Measurements from ENCODE around the gene F8. TPM values are rescaled to one million over a fixed set of nuclear protein-coding genes. Genes with fewer than 3 reads are reported as not detected.

Gene F8
- total and polyA plus RNA-seq, 9 of the 15 experiments (the other 6 are each of a cell fraction or from before 2014, with no cell fraction given), result 0.41 to 3.8 (median 0.91) TPM

DNA sequence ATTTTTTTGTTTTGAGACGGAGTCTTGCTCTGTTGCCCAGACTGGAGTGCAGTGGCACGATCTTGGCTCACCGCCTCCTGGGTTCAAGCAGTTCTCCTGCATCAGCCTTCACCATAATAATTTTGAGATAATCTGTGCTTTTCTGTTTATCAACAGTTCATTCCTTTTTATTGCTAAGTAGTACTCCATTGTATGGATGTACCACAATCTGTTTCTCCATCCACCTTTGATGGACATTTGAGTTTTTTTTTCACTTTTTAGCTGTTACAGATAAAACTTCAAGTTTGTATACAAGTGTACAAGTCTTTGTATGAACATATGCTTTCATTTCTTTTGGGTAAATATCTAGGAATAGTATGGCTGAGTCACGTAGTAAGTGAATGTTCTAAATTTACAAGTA is 13.2 kb upstream of the F8 start (continued):
- TF ChIP-seq POLR3G (IDR thresholded peaks at IDR 0.05; ENCODE audit: extremely low read depth, insufficient read length, insufficient replicate concordance), result no peak
- TF ChIP-seq ZBED1 (IDR thresholded peaks at IDR 0.05), result no peak

- peaks cover 4% of the 10 kb centered on the region for H3K9me3 ChIP-seq (replicated peaks; ENCODE audit: control insufficient read depth, insufficient read depth, low read depth, low read length)
- no peaks in the 10 kb centered on the region for H4K20me1 ChIP-seq (replicated peaks; ENCODE audit: control insufficient read depth, insufficient read depth, low read length)
- POLR2A ChIA-PET, result no interaction called here
- H3K4me2 ChIP-seq (ENCODE audit: insufficient read depth, low read length), result peak overlapping the region; percentile 63
- no peaks in the 10 kb centered on the region; a peak in 3 of 5 replicates for H3K4me1 ChIP-seq (replicated peaks in 1 of 2; ENCODE audit: control insufficient read depth in 2 of 2, insufficient read depth in 2 of 2, low read length in 2 of 2)
- H3K27me3 ChIP-seq (ENCODE audit: control insufficient read depth in 2 of 2, insufficient read depth in 2 of 2, low read length in 2 of 2), result no peaks in the 10 kb centered on the region
- peak overlapping the region in 1 of 2 experiments; percentile 53; a peak in 2 of 4 replicates for H3K9ac ChIP-seq (ENCODE audit: insufficient read depth in 1 of 2, low read depth in 2 of 2, low read length in 2 of 2)
- peak overlapping the region; percentile 38 for H2AFZ ChIP-seq (ENCODE audit: low read depth, low read length)
- H3K36me3 ChIP-seq (ENCODE audit: control insufficient read depth, insufficient read depth, low read length), result peaks cover 33% of the 10 kb centered on the region
- peaks cover 85% of the 10 kb centered on the region for H3K79me2 ChIP-seq (ENCODE audit: control insufficient read depth, insufficient read depth, low read length)
- no peak for FAIRE-seq
- H3K9me1 ChIP-seq (ENCODE audit: control insufficient read depth, insufficient read depth, low read length), result no peaks in the 10 kb centered on the region
- intact Hi-C loops (cut with micrococcal nuclease), result no loop called here
- 38% methylated on average over 3 of the region's 5 CpGs for WGBS (ENCODE audit: insufficient coverage, low coverage, missing lambda C conversion rate)
- in situ Hi-C loops (cut with MboI), result no loop called here
- TF ChIP-seq POLR3A (IDR thresholded peaks at IDR 0.05; ENCODE audit: borderline replicate concordance, extremely low read depth, insufficient read depth, insufficient read length), result no peak
- TF ChIP-seq RCOR1 (IDR thresholded peaks at IDR 0.05; ENCODE audit: borderline replicate concordance in 1 of 2, low read depth in 2 of 2, low read length in 2 of 2), result no peak
- TF ChIP-seq, protein P1, sequence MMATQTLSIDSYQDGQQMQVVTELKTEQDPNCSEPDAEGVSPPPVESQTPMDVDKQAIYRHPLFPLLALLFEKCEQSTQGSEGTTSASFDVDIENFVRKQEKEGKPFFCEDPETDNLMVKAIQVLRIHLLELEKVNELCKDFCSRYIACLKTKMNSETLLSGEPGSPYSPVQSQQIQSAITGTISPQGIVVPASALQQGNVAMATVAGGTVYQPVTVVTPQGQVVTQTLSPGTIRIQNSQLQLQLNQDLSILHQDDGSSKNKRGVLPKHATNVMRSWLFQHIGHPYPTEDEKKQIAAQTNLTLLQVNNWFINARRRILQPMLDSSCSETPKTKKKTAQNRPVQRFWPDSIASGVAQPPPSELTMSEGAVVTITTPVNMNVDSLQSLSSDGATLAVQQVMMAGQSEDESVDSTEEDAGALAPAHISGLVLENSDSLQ (IDR thresholded peaks at IDR 0.05), result 0 out of 2 replicates have a peak, but pooled peaks have one; percentile 17
- no peak for TF ChIP-seq KDM2B (CRISPR knock-in tag; IDR thresholded peaks at IDR 0.05)
- TF ChIP-seq ZBTB34 (CRISPR knock-in tag; IDR thresholded peaks at IDR 0.05), result no peak
- no peak for TF ChIP-seq DDX20 (tag; IDR thresholded peaks at IDR 0.05; ENCODE audit: low read depth)
- peak; percentile 59; the same call in 1 of the 2 replicates for TF ChIP-seq ZFP1 (CRISPR knock-in tag; IDR thresholded peaks at IDR 0.05)
- peak; percentile 71 for TF ChIP-seq RFX1 (IDR thresholded peaks at IDR 0.05)
- TF ChIP-seq RAD51 (IDR thresholded peaks at IDR 0.05; ENCODE audit: borderline replicate concordance, low read depth), result no peak
- H3K4me3 ChIP-seq, result peak overlapping the region; percentile 13; the same call in 1 of the 2 replicates
- no peak for DNase-seq (ENCODE audit: extremely low read depth in 1 of 4, low spot score in 3 of 4)
- ATAC-seq, result no peak
- CTCF ChIA-PET (ENCODE audit: low intra/inter-chr PET ratio), result no interaction called here
- peak overlapping the region; percentile 74 for H3K27ac ChIP-seq (ENCODE audit: extremely low read depth, low read depth, low read length)
- no TSS peak for BruUV-seq (replicated peaks)
These were observed 9.1 kb upstream of the F8 start for GRCh38 chrX:155031657-155032056.

All from K562 (cell line).